SU-DHL-6 (cell line): ENCODE data around the gene PARN.
"Not testable (repeated sequence)": the region's sequence is repeated elsewhere in the genome, so short reads cannot be mapped to it uniquely, and the experiment has no call there.

Source experiments
- H2AFZ ChIP-seq: fragments of 200-600 bp; sonication (generic); 2 replicates; pipeline ENCODE4 v1.6.1; 2014; ENCODE audit warnings: low read depth, mild to moderate bottlenecking, moderate library complexity, mixed read lengths, antibody characterized with exemption, low read length; ENCODE audit not compliant: severe bottlenecking
- H3F3A ChIP-seq: fragments of 200-600 bp; shearing (Covaris generic); 2 replicates; pipeline ENCODE4 v1.6.0; 2016; ENCODE audit warnings: antibody characterized with exemption, mild to moderate bottlenecking; ENCODE audit not compliant: insufficient read depth
- H3K27ac ChIP-seq: fragments of 200-600 bp; sonication (generic); 2 replicates; pipeline ENCODE4 v1.5.1; 2016; ENCODE audit warnings: low read depth, mild to moderate bottlenecking, low read length, moderate library complexity, mixed read lengths
- H3K27me3 ChIP-seq: fragments of 200-600 bp; sonication (generic), shearing (Covaris generic); 2 replicates; pipeline ENCODE4 v1.6.0; 2014; ENCODE audit warnings: mild to moderate bottlenecking, low read length
- H3K36me3 ChIP-seq: fragments of 200-600 bp; sonication (generic); 2 replicates; pipeline ENCODE4 v1.6.1; 2014; ENCODE audit warnings: mild to moderate bottlenecking, low read length, mixed read lengths
- H3K4me2 ChIP-seq: fragments of 300-600, 200-600 bp; shearing (Covaris generic), sonication (generic); 2 replicates; pipeline ENCODE4 v1.6.0; 2014; ENCODE audit warnings: low read length, low read depth, mild to moderate bottlenecking; ENCODE audit not compliant: poor library complexity, severe bottlenecking
- H3K4me3 ChIP-seq: fragments of 200-600 bp; sonication (generic); 2 replicates; pipeline ENCODE4 v1.5.1; 2014; ENCODE audit warnings: antibody characterized with exemption, low read length, mild to moderate bottlenecking, mixed read lengths; ENCODE audit not compliant: insufficient read depth, poor library complexity, severe bottlenecking
- H3K79me2 ChIP-seq: fragments of 200-600 bp; sonication (generic); 2 replicates; pipeline ENCODE4 v1.6.1; 2014; ENCODE audit warnings: mild to moderate bottlenecking, low read length, moderate library complexity; ENCODE audit not compliant: insufficient read depth
- H3K9ac ChIP-seq: fragments of 200-600 bp; sonication (generic); 2 replicates; pipeline ENCODE4 v1.7.0; 2014; ENCODE audit warnings: mild to moderate bottlenecking, low read length
- H3K9me2 ChIP-seq: fragments of 200-600 bp; sonication (generic); replicated peaks from 2 replicates; pipeline ENCODE4 v1.6.1; 2014; ENCODE audit warnings: low read length; ENCODE audit not compliant: insufficient read depth
- H3K9me3 ChIP-seq: fragments of 200-600 bp; sonication (generic); 2 replicates; pipeline ENCODE4 v1.6.1; 2014; ENCODE audit warnings: low read length, mixed read lengths; ENCODE audit not compliant: insufficient read depth
- H4K20me1 ChIP-seq: fragments of 200-600 bp; sonication (generic); 2 replicates; pipeline ENCODE4 v1.6.1; 2014; ENCODE audit warnings: low read depth, mild to moderate bottlenecking, antibody characterized with exemption, low read length, moderate library complexity, mixed read lengths
- EZH2phosphoT487 ChIP-seq: fragments of 200-600 bp; sonication (generic), shearing (Covaris generic); conservative IDR thresholded peaks from 2 replicates; pipeline ENCODE4 v1.6.1; 2018; ENCODE audit warnings: mild to moderate bottlenecking, antibody characterized with exemption, low read length, moderate library complexity, mixed read lengths
- TF ChIP-seq, protein P1 (sequence below): fragments of 200-600 bp; sonication (generic); IDR thresholded peaks from one replicate; pipeline ENCODE4 v1.5.1; 2017; ENCODE audit warnings: antibody characterized with exemption, mild to moderate bottlenecking, low read length, moderate library complexity; ENCODE audit not compliant: insufficient read depth, poor library complexity, severe bottlenecking

The PARN gene

DNA sequence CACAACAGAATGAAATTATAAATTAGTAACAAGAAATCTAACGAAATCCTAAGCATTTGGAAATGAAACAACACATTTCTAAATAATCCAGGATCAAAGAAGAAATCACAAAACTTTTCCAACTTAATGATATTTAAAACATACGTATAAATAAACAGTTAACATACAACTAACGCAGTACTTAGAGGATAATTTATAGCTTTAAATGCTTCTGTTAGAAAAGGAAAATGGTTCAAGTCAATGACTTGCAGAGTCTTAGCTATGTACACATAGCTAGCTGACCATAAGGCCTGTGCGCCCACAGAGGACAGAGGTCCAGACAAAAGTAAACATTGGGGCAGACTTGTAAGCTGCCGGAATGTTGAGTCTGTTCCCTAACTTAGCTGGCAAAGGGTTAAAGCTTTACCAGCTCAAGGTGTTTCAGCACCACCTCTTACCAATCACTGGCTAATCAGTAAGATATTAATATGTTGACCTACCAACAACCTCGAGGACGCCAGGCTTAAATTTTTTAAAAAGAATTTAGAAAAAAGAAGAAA is 84.6 kb downstream of the PARN start:
- Histone ChIP-seq H3K27me3 (no peaks in the 10 kb centered on the region), H4K20me1 (no peaks in the 10 kb centered on the region), H3K9me2 (no peaks in the 10 kb centered on the region), H3K4me2 (no peak overlapping the region), H3F3A (no peaks in the 10 kb centered on the region), H2AFZ (no peak overlapping the region), H3K9ac (no peak overlapping the region), H3K79me2 (peaks cover 9% of the 10 kb centered on the region; the same call in 1 of the 2 replicates), H3K9me3 (no peaks in the 10 kb centered on the region), H3K27ac (no peak overlapping the region), H3K4me3 (no peak overlapping the region), H3K36me3 (peaks cover 31% of the 10 kb centered on the region)
- TF ChIP-seq, protein P1, sequence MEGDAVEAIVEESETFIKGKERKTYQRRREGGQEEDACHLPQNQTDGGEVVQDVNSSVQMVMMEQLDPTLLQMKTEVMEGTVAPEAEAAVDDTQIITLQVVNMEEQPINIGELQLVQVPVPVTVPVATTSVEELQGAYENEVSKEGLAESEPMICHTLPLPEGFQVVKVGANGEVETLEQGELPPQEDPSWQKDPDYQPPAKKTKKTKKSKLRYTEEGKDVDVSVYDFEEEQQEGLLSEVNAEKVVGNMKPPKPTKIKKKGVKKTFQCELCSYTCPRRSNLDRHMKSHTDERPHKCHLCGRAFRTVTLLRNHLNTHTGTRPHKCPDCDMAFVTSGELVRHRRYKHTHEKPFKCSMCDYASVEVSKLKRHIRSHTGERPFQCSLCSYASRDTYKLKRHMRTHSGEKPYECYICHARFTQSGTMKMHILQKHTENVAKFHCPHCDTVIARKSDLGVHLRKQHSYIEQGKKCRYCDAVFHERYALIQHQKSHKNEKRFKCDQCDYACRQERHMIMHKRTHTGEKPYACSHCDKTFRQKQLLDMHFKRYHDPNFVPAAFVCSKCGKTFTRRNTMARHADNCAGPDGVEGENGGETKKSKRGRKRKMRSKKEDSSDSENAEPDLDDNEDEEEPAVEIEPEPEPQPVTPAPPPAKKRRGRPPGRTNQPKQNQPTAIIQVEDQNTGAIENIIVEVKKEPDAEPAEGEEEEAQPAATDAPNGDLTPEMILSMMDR = no peak
- TF ChIP-seq EZH2phosphoT487 = no peak

DNA sequence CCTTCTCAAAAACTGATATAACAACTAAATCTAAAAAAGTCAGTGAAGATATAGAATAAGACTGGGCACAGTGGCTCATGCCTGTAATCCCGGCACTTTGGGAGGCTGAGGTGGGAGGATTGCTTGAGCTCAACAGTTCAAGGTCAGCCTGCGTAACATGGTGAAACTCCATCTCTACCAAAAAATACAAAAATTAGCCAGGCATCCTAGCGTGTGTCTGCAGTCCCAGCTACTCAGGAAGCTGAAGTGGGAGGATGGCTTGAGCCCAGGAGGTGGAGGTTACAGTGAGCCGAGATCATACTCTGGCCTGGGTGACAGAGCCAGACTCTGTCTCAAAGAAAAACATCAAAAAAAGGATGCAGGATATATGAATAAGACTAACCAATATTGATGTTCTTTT is 85.2 kb downstream of the PARN start:
- H3K4me3 ChIP-seq, H3K9ac ChIP-seq, H3K27me3 ChIP-seq, H3F3A ChIP-seq, H2AFZ ChIP-seq, H3K4me2 ChIP-seq, H3K9me2 ChIP-seq, H3K27ac ChIP-seq, H3K79me2 ChIP-seq, H4K20me1 ChIP-seq, H3K9me3 ChIP-seq: not testable (repeated sequence)
- peaks cover 28% of the 10 kb centered on the region for H3K36me3 ChIP-seq

DNA sequence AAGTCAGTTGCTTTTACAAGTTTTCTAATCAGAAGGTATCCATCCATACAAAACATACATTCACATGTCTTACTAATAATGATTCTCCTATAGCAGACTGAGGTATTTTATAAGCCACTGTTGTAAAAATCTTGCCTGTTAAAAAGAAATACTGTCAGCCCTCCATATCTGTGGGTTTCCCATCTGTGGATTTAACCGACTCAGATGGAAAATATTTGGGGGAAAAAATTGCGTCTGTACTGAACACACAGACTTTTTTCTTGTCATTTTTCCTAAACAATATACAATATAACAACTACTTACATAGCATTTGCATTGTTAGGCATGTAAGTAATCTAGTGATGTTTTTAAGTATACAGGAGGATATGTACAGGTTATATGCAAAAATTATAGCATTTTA is 90.4 kb downstream of the PARN start:
- H3F3A ChIP-seq = no peaks in the 10 kb centered on the region
- no peak overlapping the region for H3K4me3 ChIP-seq
- H3K36me3 ChIP-seq = peaks cover 15% of the 10 kb centered on the region
- H3K9me2 ChIP-seq = no peaks in the 10 kb centered on the region
- peaks cover 13% of the 10 kb centered on the region; the same call in 1 of the 2 replicates for H3K79me2 ChIP-seq
- H3K9ac ChIP-seq = no peak overlapping the region
- H3K4me2 ChIP-seq = no peak overlapping the region
- no peaks in the 10 kb centered on the region for H3K27me3 ChIP-seq
- no peak overlapping the region for H2AFZ ChIP-seq
- H3K9me3 ChIP-seq = no peaks in the 10 kb centered on the region
- H3K27ac ChIP-seq = no peak overlapping the region
- TF ChIP-seq, protein P1 = no peak
- no peak for TF ChIP-seq EZH2phosphoT487
- no peaks in the 10 kb centered on the region for H4K20me1 ChIP-seq

DNA sequence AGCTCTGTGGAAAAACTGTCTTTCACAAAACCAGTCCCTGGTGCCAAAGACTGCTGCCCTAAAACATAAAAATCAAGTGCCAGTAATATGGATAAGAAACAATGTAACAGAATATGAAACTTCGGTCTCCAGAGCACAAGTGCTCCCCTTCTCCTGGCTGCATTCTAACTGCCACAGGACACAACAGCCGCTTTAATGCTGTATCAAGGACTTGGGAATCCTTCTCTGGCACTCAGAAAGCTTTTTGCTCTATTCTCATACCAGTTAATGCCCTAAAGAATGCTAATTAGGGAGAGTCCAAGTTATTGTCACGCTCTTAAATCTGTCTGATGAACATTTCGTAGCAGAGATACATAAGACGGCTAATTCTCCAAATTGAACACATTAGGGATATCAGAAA is 90.9 kb downstream of the PARN start:
- Histone ChIP-seq H2AFZ (no peak overlapping the region), H3K9me2 (no peaks in the 10 kb centered on the region), H3K36me3 (peaks cover 15% of the 10 kb centered on the region), H3K27me3 (no peaks in the 10 kb centered on the region), H4K20me1 (no peaks in the 10 kb centered on the region), H3K27ac (no peak overlapping the region), H3K79me2 (peaks cover 13% of the 10 kb centered on the region; the same call in 1 of the 2 replicates), H3K9ac (no peak overlapping the region), H3K9me3 (no peaks in the 10 kb centered on the region), H3F3A (no peaks in the 10 kb centered on the region), H3K4me3 (no peak overlapping the region), H3K4me2 (no peak overlapping the region)
- TF ChIP-seq EZH2phosphoT487 = no peak
- TF ChIP-seq, protein P1 = no peak
